Osteocyte (in vitro differentiated cells): ENCODE results near the gene DOK1. TPM values are rescaled to one million over a fixed set of nuclear protein-coding genes. Genes with fewer than 3 reads are reported as not detected.
A peak's percentile ranks its signal among the peaks of the same experiment; 100 is the strongest.

Experiments used
- DNase-seq: peaks from one replicate; pipeline ENCODE4 v3.0.0; 2021; ENCODE audit warnings: mixed read lengths; ENCODE audit not compliant: unreplicated experiment; ENCODE audit errors: extremely low spot score
- H3K27ac Mint-ChIP-seq: one replicate; pipeline ENCODE4 v1.8.0; 2021; ENCODE audit warnings: mild to moderate bottlenecking, mixed read lengths; ENCODE audit not compliant: unreplicated experiment
- H3K27me3 Mint-ChIP-seq: one replicate; pipeline ENCODE4 v1.8.0; 2021; ENCODE audit warnings: mixed read lengths; ENCODE audit not compliant: unreplicated experiment
- H3K36me3 Mint-ChIP-seq: one replicate; pipeline ENCODE4 v1.8.0; 2021; ENCODE audit warnings: mixed read lengths; ENCODE audit not compliant: unreplicated experiment
- H3K4me1 Mint-ChIP-seq: one replicate; pipeline ENCODE4 v1.8.0; 2021; ENCODE audit warnings: mixed read lengths; ENCODE audit not compliant: unreplicated experiment
- H3K4me3 Mint-ChIP-seq: one replicate; pipeline ENCODE4 v1.8.0; 2021; ENCODE audit warnings: mild to moderate bottlenecking, moderate library complexity, mixed read lengths; ENCODE audit not compliant: unreplicated experiment
- H3K9me3 Mint-ChIP-seq: one replicate; pipeline ENCODE4 v1.8.0; 2021; ENCODE audit warnings: mixed read lengths; ENCODE audit not compliant: unreplicated experiment
- total RNA-seq: library from RNA; stranded (reverse); gene quantifications from 2 replicates; pipeline ENCODE4 v1.2.1, GENCODE V29; 2021
- TF ChIP-seq, protein P1 (sequence below): fragments of 200-600 bp; sonication (generic); IDR thresholded peaks from 2 replicates; pipeline ENCODE4 v1.5.0; 2021; ENCODE audit warnings: antibody characterized with exemption, mild to moderate bottlenecking, moderate library complexity

The DOK1 gene
- total RNA-seq, 1 donor from 2014 or later = 17.7 TPM

DNA sequence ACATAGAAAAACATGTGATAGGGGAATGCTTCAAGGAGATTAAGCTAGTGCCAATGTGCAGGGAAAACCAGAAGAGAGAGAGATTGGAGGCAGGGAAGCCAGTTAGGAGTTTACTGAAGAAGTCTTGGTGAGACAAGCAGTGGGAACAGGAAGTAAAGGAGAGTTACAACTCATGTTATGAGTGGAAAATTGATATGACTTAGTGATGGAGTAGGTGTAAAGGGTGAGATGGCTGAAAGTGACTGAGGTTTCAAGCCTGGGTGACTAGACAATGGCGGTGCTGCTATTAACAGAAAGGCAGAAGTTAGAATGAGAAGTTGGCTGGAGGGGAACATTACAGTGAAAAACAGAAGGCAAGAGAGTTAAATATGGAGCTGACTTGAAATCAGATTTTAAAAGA is 16.5 kb downstream of the DOK1 start:
- TF ChIP-seq, protein P1, sequence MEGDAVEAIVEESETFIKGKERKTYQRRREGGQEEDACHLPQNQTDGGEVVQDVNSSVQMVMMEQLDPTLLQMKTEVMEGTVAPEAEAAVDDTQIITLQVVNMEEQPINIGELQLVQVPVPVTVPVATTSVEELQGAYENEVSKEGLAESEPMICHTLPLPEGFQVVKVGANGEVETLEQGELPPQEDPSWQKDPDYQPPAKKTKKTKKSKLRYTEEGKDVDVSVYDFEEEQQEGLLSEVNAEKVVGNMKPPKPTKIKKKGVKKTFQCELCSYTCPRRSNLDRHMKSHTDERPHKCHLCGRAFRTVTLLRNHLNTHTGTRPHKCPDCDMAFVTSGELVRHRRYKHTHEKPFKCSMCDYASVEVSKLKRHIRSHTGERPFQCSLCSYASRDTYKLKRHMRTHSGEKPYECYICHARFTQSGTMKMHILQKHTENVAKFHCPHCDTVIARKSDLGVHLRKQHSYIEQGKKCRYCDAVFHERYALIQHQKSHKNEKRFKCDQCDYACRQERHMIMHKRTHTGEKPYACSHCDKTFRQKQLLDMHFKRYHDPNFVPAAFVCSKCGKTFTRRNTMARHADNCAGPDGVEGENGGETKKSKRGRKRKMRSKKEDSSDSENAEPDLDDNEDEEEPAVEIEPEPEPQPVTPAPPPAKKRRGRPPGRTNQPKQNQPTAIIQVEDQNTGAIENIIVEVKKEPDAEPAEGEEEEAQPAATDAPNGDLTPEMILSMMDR = no peak
- Mint-ChIP-seq H3K27me3 (no peaks in the 10 kb centered on the region), H3K9me3 (peaks cover 4% of the 10 kb centered on the region), H3K4me3 (no peak overlapping the region), H3K4me1 (peaks cover 44% of the 10 kb centered on the region), H3K36me3 (no peaks in the 10 kb centered on the region), H3K27ac (no peak overlapping the region)
- DNase-seq = no peak

DNA sequence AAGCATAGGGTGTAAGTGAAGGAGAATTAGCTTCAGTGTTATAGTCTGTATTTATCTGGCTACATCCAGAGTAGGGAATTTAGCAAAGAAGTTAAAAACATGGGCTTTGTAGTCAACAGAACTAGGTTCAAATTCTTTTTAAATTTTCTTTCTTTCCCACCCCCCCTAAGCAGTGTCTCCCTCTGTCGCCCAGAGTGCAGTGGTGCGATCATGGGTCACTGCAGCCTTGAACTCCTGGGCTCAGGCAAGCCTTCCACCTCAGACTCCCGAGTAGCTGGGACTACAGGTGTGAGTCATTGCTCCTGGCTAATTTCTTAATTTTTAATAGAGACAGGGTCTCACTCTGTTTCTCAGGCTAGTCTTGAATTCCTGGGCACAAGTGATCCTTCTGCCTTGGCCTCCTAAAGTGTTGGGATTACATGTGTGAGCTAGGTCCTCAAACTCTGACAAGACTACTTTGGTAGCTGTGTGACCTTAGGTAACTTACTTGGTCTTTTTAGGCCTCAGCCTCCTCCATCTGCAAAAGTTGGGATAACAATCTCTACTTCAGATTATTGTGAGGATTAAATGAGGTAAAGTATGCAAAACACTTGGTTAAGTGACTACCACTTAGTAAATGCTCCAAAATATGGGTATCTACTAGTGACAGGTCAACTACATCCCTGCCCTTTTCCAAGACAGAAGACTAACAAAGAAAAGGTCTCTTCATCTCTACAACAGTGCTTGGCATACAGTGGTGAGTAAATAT is 17.8 kb downstream of the DOK1 start:
- Mint-ChIP-seq H3K4me1 (peaks cover 33% of the 10 kb centered on the region), H3K36me3 (no peaks in the 10 kb centered on the region), H3K27me3 (no peaks in the 10 kb centered on the region), H3K27ac (no peak overlapping the region), H3K4me3 (no peak overlapping the region), H3K9me3 (peaks cover 4% of the 10 kb centered on the region)
- TF ChIP-seq, protein P1 = no peak
- no peak for DNase-seq

DNA sequence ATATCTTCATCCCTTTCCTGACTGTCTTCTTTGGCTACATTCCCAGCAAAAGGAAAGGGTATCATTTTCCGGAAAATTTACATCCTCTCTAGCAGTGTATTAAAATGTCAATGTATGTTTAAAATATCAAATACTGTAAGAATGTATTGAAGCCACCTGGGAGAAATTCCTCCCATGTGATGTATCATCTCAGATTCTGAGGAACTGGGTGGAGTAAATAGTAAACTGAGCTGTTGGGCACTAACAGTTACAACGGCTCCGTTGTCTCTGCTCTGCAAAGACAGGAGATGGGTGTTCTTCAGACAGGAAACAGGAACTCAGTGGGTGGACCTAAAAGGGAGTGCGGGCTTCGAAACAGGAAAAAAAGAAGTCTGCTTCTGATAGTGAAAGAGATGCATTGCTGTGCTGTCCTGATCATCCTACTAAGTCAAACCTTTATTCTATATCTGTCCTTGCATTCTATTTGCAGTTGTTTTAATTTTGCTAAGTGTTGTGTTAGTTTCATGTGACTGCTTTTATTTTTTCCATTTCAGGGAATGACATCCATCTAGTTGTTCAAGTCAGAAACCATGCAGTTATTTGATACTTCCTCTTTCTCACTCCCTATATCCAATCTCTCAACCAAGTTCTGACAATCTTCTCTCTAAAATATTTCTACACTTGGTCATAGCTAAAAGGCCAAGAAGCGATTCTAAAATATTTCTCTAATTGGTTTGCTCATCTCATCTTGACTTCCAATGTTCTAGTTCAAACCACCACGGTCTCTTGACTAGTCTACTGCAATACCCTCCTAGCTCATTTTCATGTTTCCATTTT is 19.4 kb downstream of the DOK1 start:
- Mint-ChIP-seq H3K36me3 (no peaks in the 10 kb centered on the region), H3K4me3 (peak overlapping the region; percentile 67), H3K27ac (peak overlapping the region; percentile 87), H3K27me3 (no peaks in the 10 kb centered on the region), H3K4me1 (peaks cover 17% of the 10 kb centered on the region), H3K9me3 (peaks cover 4% of the 10 kb centered on the region)
- TF ChIP-seq, protein P1 = no peak
- DNase-seq = no peak

DNA sequence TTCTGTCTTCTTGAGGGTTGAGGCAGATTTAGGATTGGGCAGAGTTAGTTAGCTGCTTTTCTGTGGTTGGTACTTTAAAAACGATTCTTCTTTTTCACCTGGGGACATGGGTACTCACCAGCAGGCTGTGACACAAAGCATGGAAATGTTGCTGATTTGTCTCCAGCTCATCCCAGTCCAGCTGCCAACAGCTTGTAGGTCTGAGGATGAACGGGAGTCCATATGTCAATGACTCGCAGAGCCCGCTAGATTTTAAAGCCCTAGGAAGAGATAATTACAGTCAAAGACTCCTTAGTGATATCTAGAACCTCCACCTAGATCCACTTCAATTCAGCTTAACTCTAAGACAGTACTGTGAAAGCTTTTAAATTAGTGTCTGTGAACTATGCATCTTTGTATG is 20.8 kb downstream of the DOK1 start:
- Mint-ChIP-seq H3K36me3 (no peaks in the 10 kb centered on the region), H3K9me3 (peaks cover 4% of the 10 kb centered on the region), H3K27ac (no peak overlapping the region), H3K27me3 (no peaks in the 10 kb centered on the region), H3K4me1 (peaks cover 17% of the 10 kb centered on the region), H3K4me3 (no peak overlapping the region)
- TF ChIP-seq, protein P1 = no peak
- no peak for DNase-seq

DNA sequence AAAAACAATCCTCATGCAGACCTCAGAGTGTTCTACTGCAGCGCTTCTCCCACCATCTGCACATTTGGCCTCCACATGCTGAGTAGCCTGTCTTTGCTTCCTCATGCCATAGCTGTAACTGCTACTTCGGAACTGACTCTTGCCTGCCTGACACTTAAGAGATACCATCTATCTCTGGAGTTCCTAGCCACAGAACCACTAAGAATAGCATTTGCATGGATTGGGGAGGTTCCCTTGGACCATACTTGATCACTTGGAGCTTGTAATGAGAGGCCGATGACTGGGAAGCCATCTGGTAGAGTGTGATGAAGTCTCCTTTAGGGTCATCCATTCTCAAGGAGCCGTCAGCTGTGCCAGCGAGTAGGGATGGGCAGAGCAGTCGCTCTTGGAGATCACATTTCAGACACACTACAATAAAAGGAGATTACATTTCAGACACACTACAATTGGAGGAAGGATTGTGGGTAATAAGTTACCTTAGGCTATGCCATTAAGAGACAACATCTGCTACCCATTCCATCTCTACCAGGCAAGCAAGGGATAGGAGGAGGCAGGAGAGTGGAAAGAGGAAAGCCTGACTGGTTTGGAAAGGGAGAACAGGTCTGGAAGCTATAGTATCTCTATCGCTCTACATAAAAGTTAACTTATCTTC is 21.8 kb downstream of the DOK1 start:
- DNase-seq = no peak
- H3K4me3 Mint-ChIP-seq = no peak overlapping the region
- H3K36me3 Mint-ChIP-seq = no peaks in the 10 kb centered on the region
- H3K27me3 Mint-ChIP-seq = no peaks in the 10 kb centered on the region
- H3K4me1 Mint-ChIP-seq = peaks cover 17% of the 10 kb centered on the region
- H3K9me3 Mint-ChIP-seq = peaks cover 4% of the 10 kb centered on the region
- TF ChIP-seq, protein P1 = no peak
- no peak overlapping the region for H3K27ac Mint-ChIP-seq
